HCT116 (cell line): ENCODE data around the gene LMLN. TPM values are rescaled to one million over a fixed set of nuclear protein-coding genes. Genes with fewer than 3 reads are reported as not detected.

Experiments
- ATAC-seq: fragments of 200-7000 bp; cut with Tn5 transposase; 2 replicates; pipeline ENCODE4 v1.9.1; 2020; ENCODE audit warnings: mild to moderate bottlenecking, moderate library complexity
- BruUV-seq: library from RNA; stranded (reverse); fragments of 400-500 nt; replicated peaks from 2 replicates; lab custom pipeline; 2021; lab: Mats Ljungman, UMichigan
- CTCF ChIA-PET: fragments of 300-600 bp; sonication (Branson Sonifier 250); formaldehyde crosslinking; loops from one replicate; lab custom pipeline; 2021; ENCODE audit warnings: antibody characterized with exemption; lab: Charles Lee
- POLR2A ChIA-PET: fragments of 300-600, 350-600 bp; sonication (Branson Sonifier 250); formaldehyde crosslinking; loops from one replicate; lab custom pipeline; 2021; ENCODE audit warnings: antibody characterized with exemption; lab: Charles Lee
- RAD21 ChIA-PET, 2 experiments: fragments of 300-600 bp; sonication (Branson Sonifier 250); formaldehyde crosslinking; loops; one replicate each; lab custom pipeline; 2023; ENCODE audit warnings: low total read pairs in 2 of 2; ENCODE audit not compliant: uncharacterized antibody in 2 of 2, unreplicated experiment in 2 of 2, low non-redundant PET in 1 of 2; lab: Charles Lee
- DNase-seq: peaks from one replicate; pipeline ENCODE4 v3.0.0-alpha.2; 2010; ENCODE audit warnings: low read depth, low spot score
- H2AFZ ChIP-seq: fragments of 200-600 bp; shearing (Covaris generic), sonication (generic); 2 replicates; pipeline ENCODE4 v1.6.1; 2017; ENCODE audit warnings: low read depth, mixed run types, mixed read lengths, antibody characterized with exemption, low read length; ENCODE audit not compliant: poor library complexity, severe bottlenecking
- H3K27ac ChIP-seq: 2 replicates; pipeline ENCODE4 v1.5.1; 2012; ENCODE audit warnings: low read depth, low read length
- H3K27me3 ChIP-seq: fragments of 200-600 bp; sonication (generic); 2 replicates; pipeline ENCODE4 v1.6.1; 2016; ENCODE audit warnings: mixed run types, low read length, mixed read lengths; ENCODE audit not compliant: insufficient read depth
- H3K36me3 ChIP-seq, 2 experiments: fragments of 200-500 bp in 1 of 2; fragments of 200-600 bp in 1 of 2; sonication (Bioruptor generic) in 1 of 2; sonication (generic) in 1 of 2; 2 replicates each; pipeline versions ENCODE4 v1.5.1 to v1.6.1; 2014 to 2016; ENCODE audit warnings: low read length in 2 of 2, inconsistent platforms in 1 of 2, mixed read lengths in 1 of 2, mixed run types in 1 of 2; ENCODE audit not compliant: insufficient read depth in 2 of 2, control insufficient read depth in 1 of 2
- H3K4me1 ChIP-seq, 2 experiments: fragments of 200-600 bp in 1 of 2; sonication (generic) in 1 of 2; 2 replicates each; pipeline versions ENCODE4 v1.5.1 to v1.6.1; 2012 to 2017; ENCODE audit warnings: low read length in 2 of 2, inconsistent platforms in 1 of 2, mild to moderate bottlenecking in 1 of 2, mixed read lengths in 1 of 2, mixed run types in 1 of 2, moderate library complexity in 1 of 2; ENCODE audit not compliant: insufficient read depth in 2 of 2, control insufficient read depth in 1 of 2
- H3K4me2 ChIP-seq: fragments of 200-600 bp; sonication (generic); 2 replicates; pipeline ENCODE4 v1.6.1; 2017; ENCODE audit warnings: mixed run types, low read length, mixed read lengths
- H3K4me3 ChIP-seq, 2 experiments: fragments of 200-600 bp in 1 of 2; sonication (generic) in 1 of 2; replicated peaks in 1 of 2; 2 replicates each; pipeline ENCODE4 v1.5.1; 2011 to 2016; ENCODE audit warnings: low read length in 2 of 2, control low read depth in 1 of 2, low read depth in 1 of 2, mild to moderate bottlenecking in 1 of 2, mixed read lengths in 1 of 2, mixed run types in 1 of 2
- H3K79me2 ChIP-seq: fragments of 200-600 bp; sonication (generic); 2 replicates; pipeline ENCODE4 v1.6.1; 2017; ENCODE audit warnings: mild to moderate bottlenecking, mixed run types, low read length, moderate library complexity, mixed read lengths; ENCODE audit not compliant: insufficient read depth
- H3K9ac ChIP-seq: fragments of 200-600 bp; sonication (generic); 2 replicates; pipeline ENCODE4 v1.6.1; 2016; ENCODE audit warnings: low read length, mixed read lengths
- H3K9me2 ChIP-seq: fragments of 200-600 bp; sonication (generic), shearing (Covaris generic); 2 replicates; pipeline ENCODE4 v1.6.1; 2017; ENCODE audit warnings: mixed run types, mild to moderate bottlenecking, moderate library complexity; ENCODE audit not compliant: insufficient read depth
- H3K9me3 ChIP-seq, 2 experiments: fragments of 200-500 bp in 1 of 2; fragments of 200-600 bp in 1 of 2; sonication (Bioruptor generic) in 1 of 2; sonication (generic) in 1 of 2; 2 replicates each; pipeline ENCODE4 v1.6.1; 2014 to 2017; ENCODE audit warnings: low read length in 2 of 2, mixed read lengths in 2 of 2, inconsistent platforms in 1 of 2, low read depth in 1 of 2, mild to moderate bottlenecking in 1 of 2, mixed run types in 1 of 2, moderate library complexity in 1 of 2; ENCODE audit not compliant: control insufficient read depth in 1 of 2, insufficient read depth in 1 of 2
- H4K20me1 ChIP-seq: fragments of 200-600 bp; sonication (generic), shearing (Covaris generic); 2 replicates; pipeline ENCODE4 v1.6.1; 2017; ENCODE audit warnings: mixed run types, mild to moderate bottlenecking, moderate library complexity; ENCODE audit not compliant: insufficient read depth
- CBX3 ChIP-seq: IDR thresholded peaks from 2 replicates; pipeline ENCODE4 v1.6.1; 2012; ENCODE audit warnings: low read depth
- CEBPB ChIP-seq: IDR thresholded peaks from 2 replicates; pipeline ENCODE4 v1.6.1; 2012; ENCODE audit warnings: low read depth
- EZH2 ChIP-seq: fragments of 200-600 bp; sonication (generic); IDR thresholded peaks from 2 replicates; pipeline ENCODE4 v1.6.1; 2017; ENCODE audit warnings: antibody characterized with exemption, mixed run types
- MAX ChIP-seq: IDR thresholded peaks from 2 replicates; pipeline ENCODE4 v1.6.1; 2012
- REST ChIP-seq: IDR thresholded peaks from 2 replicates; pipeline ENCODE4 v1.6.1; 2012; ENCODE audit warnings: low read depth
- SRF ChIP-seq: IDR thresholded peaks from 2 replicates; pipeline ENCODE4 v1.6.1; 2012; ENCODE audit warnings: low read depth
- ZBTB33 ChIP-seq: IDR thresholded peaks from 2 replicates; pipeline ENCODE4 v1.6.1; 2011; ENCODE audit warnings: mild to moderate bottlenecking, low read length, moderate library complexity; ENCODE audit not compliant: insufficient replicate concordance; ENCODE audit errors: extremely low read depth
- intact Hi-C: fragments of 100-400 bp; cut with micrococcal nuclease; formaldehyde crosslinking; loops from 2 replicates; pipeline ENCODE4 v1.10.0; 2022
- total RNA-seq: library from RNA; stranded (reverse); gene quantifications from one replicate; pipeline ENCODE4 v1.2.1, GENCODE V29; 2021; ENCODE audit not compliant: unreplicated experiment

LMLN gene
- total RNA-seq, 1 experiment from 2014 or later, result 7.2 TPM

- H3K79me2 ChIP-seq, result no peaks in the 10 kb centered on the region
- H3K4me3 ChIP-seq, result no peak overlapping the region
- BruUV-seq, result no TSS peak
- no peaks in the 10 kb centered on the region for H4K20me1 ChIP-seq
- ChIA-PET RAD21 (no interaction called here), POLR2A (no interaction called here), CTCF (no interaction called here)
- H3K9me3 ChIP-seq, result no peaks in the 10 kb centered on the region
- no peaks in the 10 kb centered on the region for H3K36me3 ChIP-seq
- no peaks in the 10 kb centered on the region; the same call in 1 of the 2 replicates for H3K9me2 ChIP-seq
- DNase-seq, result no peak
- no peaks in the 10 kb centered on the region for H3K4me1 ChIP-seq
- H3K27ac ChIP-seq, result no peak overlapping the region
- H2AFZ ChIP-seq, result no peak overlapping the region
- no peak for ATAC-seq
- TF ChIP-seq SRF, result no peak
- TF ChIP-seq CBX3, result no peak
- no peak for TF ChIP-seq ZBTB33
- TF ChIP-seq MAX, result no peak
- TF ChIP-seq CEBPB, result no peak
- no peak for TF ChIP-seq EZH2
- TF ChIP-seq REST, result no peak
- H3K27me3 ChIP-seq, result no peaks in the 10 kb centered on the region
- no peak overlapping the region for H3K9ac ChIP-seq
- H3K4me2 ChIP-seq, result no peak overlapping the region
- intact Hi-C loops, result no loop called here
These were observed 57.1 kb downstream of the LMLN start for GRCh38 chr3:198017090-198017489.
